ENCODE results near the gene IGSF6. TPM values are rescaled to one million over a fixed set of nuclear protein-coding genes. Genes with fewer than 3 reads are reported as not detected.
"Not testable (repeated sequence)": the region's sequence is repeated elsewhere in the genome, so short reads cannot be mapped to it uniquely, and the experiment has no call there.

Gene IGSF6, protein sequence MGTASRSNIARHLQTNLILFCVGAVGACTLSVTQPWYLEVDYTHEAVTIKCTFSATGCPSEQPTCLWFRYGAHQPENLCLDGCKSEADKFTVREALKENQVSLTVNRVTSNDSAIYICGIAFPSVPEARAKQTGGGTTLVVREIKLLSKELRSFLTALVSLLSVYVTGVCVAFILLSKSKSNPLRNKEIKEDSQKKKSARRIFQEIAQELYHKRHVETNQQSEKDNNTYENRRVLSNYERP
- total RNA-seq, result 4.9 TPM

DNA sequence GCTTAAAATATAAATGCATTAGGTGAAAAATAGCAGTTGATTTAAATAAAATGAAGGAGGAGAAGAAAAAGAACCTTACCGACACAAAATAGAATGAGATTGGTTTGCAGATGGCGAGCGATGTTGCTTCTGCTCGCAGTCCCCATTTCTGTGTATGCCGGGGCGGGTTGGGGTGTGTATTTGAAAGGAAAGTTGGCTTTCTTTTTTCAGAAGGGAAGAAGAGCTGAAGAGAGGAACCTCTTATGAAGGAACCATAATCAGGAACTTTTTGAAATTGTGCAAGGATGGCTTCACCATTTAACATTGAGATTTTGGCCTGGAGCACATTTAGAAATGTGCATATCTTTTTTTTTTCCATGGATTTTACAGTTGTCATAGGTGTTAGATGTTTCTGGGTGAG lies at the start of gene IGSF6:
IGSF6 (minus strand) TSS at position 156 of the 400 bp plus-strand sequence; CDS start at position 146, 10 bp downstream.
- no peak for DNase-seq

DNA sequence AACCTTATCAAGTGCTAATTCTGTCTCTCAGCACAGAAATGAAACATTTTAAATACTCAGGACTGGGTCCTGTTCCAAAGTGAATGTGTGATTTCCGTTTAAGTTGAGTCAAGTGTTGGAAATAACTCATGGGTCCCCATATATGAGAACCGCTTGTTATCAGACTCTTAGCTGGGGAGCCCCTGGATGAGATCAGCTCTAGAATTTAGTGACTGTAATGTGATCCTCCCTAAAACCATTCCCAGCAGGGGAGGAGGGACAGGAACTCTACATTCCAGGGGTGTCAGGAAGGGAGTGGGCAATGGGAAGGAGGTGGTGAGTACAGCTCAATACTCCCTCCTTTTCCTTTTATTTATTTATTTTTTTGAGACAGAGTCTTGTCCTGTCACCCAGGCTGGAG lies 48.9 kb upstream of the IGSF6 start:
- no peak for DNase-seq

GRCh38 chr16:21698169-21699032 lies 46.0 kb upstream of the IGSF6 start:
- DNase-seq, result no peak

- no peak for DNase-seq
Observed at GRCh38 chr16:21697032-21697431, 44.6 kb upstream of the IGSF6 start.

- peak; percentile 31 for DNase-seq
Observed at GRCh38 chr16:21694609-21695008, 42.2 kb upstream of the IGSF6 start.

DNA sequence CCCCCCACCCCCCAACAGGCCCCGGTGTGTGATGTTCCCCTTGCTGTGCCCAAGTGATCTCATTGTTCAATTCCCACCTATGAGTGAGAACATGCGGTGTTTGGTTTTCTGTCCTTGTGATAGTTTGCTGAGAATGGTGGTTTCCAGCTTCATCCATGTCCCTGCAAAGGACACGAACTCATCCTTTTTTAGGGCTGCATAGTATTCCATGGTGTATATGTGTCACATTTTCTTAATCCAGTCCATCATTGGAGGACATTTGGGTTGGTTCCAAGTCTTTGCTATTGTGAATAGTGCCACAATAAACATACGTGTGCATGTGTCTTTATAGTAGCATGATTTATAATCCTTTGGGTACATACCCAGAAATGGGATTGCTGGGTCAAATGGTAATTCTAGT lies 38.6 kb upstream of the IGSF6 start:
- not testable (repeated sequence) for DNase-seq

GRCh38 chr16:21689107-21689506 lies 36.7 kb upstream of the IGSF6 start:
- no peak for DNase-seq

GRCh38 chr16:21685034-21685455 lies 32.6 kb upstream of the IGSF6 start:
- no peak for DNase-seq

DNA sequence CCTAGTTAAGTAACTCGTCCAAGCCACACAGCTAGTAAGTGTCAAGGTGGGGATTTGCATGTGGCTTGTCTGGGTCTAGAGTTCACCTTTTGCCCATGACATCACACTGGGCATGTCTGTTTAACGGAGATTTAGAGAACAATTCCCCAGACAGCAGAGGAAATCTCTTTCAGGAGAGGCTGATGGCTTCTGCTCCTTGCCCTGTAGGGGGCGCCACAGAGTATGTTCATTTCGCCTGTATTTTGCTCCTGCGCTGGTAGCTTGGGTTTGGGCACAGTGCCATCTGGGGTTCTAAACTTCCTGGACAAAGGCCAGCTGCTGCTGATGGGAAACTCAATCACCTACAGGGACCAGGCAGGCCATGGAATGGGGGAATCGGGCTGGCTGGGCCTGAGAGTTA lies 31.8 kb upstream of the IGSF6 start:
- DNase-seq, result no peak

- DNase-seq, result no peak
Observed at GRCh38 chr16:21683184-21683583, 30.8 kb upstream of the IGSF6 start.

DNA sequence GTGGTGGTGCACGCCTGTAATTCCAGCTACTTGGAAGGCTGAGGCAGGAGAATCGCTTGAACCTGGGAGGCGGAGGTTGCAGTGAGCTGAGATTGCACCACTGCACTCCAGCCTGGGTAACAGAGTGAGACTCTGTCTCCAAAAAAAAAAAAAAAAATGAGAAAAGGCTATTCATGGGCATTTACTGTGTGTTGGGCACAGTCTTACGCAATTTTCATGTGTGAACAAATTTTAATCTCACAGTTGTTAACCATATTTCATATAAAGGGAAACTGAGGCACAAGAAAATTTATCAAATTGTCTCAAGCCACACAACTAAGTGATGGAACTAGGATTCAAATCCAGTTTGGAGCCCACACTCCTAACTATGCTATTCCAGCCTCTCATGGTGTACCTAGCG lies 28.3 kb upstream of the IGSF6 start:
- not testable (repeated sequence) for DNase-seq

DNA sequence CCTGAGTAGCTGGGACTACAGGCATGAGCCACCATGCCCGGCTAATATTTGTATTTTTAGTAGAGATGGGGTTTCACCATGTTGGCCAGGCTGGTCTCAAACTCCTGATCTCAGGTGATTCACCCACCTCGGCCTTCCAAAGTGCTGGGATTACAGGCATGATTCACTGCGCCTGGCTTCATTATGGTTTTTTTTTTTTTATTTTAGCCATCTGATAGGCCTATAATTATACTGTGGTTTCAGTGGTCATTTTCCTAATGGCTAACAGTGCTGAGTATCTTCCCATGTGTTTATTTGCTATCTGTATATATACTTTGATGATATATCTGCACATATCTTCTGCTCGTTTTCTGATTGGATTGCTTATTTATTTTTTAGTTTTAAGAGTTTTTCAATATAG lies 22.0 kb upstream of the IGSF6 start:
- not testable (repeated sequence) for DNase-seq

DNA sequence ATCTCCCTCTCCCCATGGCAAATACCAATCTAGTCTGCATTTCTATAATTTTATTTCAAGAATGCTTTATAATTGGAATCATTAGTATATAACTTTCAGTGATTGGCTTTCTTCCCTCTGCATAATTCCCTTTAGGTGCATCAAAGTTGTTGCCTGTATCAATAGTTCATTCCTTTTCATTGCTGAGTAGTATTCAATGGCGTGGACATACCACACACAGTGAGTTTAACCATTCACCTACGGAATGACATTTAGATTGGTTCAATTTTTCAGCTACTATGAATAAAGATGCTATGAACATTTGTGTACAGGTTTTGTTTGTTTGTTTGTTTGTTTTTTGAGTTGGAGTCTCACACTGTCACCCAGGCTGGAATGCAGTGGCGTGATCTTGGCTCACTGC lies 21.1 kb upstream of the IGSF6 start:
- DNase-seq, result no peak

DNA sequence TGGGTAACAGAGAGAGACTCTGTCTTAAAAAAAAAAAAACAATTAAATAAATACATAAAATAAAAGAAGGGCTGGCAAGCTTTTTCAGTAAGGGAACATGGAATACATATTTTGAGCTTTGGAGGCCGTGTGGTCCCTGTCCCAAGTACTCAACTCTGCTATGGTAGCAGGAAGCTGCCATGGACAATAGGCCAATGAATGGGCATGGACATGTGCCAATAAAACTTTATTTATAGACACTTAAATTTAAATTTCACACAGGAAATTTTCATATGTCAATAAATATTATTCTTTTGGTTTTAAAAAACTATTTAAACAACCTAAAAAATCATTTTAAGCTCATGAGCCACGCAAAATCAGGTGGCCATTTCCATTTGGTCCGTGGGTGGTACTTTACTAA lies 15.2 kb upstream of the IGSF6 start:
- no peak for DNase-seq

- no peak for DNase-seq
Observed at GRCh38 chr16:21666772-21667171, 14.4 kb upstream of the IGSF6 start.

GRCh38 chr16:21664801-21665492 lies 12.5 kb upstream of the IGSF6 start:
- no peak for DNase-seq

DNA sequence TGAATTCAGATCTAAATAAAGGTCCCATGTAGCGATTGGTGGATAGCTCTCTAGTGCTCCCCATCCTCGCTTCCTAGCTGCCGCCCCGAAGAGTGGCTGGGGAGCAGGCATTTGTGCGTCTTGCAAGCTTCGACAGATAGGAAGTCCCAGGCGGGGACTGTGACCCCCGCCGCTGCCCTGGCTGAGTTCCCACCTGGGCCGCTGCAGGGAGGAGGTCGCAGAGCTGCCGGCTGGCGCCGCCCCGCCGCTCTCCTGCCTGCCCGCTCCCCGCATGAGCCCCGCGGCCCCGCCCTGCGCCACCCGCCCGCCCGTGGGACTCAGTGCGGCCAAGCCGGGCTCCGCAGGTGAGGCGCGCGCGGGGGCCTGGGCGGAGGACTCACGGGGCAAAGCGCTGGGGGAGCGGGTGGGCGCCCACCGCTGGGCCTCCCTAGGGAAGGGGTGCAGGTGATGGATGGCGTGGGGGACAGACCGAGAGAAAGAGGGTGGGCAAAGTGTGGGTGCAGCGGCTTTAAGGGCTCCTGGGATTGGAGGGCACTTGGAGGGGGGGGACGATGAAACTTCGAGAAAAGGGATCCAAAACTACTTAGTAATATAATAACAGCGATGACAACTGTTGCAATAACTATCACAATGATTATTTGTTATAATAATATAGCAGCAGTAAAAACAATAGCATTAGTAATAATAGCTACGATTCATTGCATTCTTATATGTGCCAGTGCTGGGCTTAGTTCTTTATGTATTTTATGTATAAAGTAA lies 11.7 kb upstream of the IGSF6 start, which contains the start of gene OTOA:
OTOA (plus strand) TSS at position 80 of the 759 bp plus-strand sequence. CDS start 14,547 bp downstream, outside the sequence.
- no peak for DNase-seq

- DNase-seq, result no peak
Observed at GRCh38 chr16:21659124-21659523, 6.7 kb upstream of the IGSF6 start.

- peak; percentile 22 for DNase-seq
Observed at GRCh38 chr16:21656795-21657768, 4.7 kb upstream of the IGSF6 start.

DNA sequence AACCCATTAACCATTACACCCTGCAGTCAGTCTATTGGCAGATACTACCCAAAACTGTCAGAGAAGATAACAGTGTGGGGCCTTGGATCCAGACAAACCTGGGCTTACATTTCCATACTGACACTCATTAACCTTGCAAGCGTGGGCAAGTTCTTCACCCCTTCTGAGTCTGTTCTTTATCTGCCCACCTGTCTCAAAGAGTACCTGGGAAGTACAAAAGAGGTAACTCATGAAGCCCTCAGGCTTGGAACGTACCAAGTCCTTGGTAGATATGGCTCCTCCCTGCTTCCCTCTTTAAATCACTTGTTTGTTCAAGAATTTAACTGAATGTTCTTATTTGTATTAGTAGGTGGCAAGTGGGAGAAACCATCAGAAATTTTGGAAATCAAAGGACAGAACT lies 2.5 kb upstream of the IGSF6 start:
- no peak for DNase-seq

DNA sequence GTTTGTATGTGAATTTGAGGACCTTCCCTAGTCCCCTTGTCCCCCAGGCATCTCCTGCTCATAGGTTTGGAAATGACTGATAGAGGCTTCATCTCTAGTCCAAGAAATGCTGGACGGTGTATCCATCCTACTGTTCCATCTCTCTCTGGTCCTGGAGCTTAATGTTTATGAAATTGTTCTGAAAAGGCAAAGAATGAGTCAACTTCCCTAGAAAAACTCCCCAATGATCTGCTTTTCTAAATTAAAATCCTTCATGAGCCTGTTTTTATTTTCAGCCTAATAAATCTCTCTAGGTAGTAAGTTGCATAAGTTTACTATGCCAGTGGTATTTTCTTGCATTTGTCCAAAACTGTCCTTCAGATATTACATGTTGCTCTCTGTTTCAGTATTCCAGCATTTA lies 2.1 kb upstream of the IGSF6 start:
- no peak for DNase-seq
